CD4-positive, alpha-beta T cell treated with Interleukin-4 for 1 hour (primary cell): ENCODE measurements around the gene CDSN.

Experiments
- DNase-seq, 2 donors: peaks; one replicate each; pipeline ENCODE4 v3.0.0-alpha.2; 2020 to 2022

The CDSN gene

DNA sequence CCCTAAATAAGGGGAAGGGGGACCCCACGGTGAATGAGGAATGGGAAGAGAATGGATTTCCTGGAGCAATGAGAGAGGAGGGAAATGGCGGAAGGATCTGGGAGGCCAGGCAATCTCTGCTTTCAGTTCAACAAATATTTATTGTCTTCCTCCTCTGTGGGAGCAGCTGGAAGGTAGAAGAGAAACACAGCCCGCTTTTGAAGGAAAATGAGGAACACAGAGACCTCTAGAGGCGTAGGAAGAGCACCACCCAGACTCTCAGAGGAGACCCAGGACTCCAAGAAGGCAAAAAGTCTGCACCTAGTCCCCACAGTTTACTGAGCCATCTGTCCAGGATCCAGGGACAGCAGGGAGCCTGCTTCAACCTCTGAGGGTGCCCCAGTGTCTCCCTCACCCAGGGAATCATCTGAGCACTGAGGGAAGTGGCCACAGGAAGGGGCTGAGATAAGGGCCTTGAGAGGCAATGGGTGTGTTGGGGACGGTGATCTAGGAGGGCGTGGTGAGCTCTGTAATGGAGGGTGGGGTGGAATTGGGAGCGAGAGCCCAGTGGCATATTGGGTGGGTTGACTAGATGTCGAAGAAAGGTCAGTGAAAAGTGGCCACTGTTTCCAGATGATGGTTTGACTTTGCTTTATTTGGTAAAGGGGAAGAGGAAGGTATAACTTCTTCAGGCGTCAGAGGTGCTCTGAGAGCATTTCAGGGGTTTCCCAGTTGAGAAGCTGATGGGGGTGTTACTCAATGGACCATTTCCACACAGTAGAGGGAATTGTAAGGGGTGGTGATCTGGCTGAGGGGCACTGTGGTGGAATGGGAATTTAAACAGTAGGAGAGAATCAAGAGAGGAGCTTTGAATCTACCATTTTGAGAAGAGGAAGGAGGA lies 5.0 kb downstream of the CDSN start:
- peak; percentile 15 to 26 for DNase-seq

DNA sequence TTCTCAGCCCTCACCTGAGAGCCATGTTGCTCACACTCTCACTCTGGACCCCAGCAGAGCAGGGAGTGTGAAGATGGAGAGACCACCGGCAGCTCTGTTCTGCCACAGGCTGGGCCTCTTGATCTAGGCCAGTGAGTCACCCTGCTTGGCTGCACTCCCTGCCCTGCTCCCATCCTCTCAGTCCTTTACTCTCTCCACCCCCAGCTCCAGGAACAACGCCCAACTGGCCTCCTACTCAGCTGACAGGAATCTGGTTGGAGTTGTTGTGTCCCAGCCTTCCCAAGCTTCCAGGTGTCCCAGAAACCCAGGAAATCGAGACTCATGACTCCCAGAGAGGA lies 5.7 kb downstream of the CDSN start, which contains the start of gene PSORS1C1:
Gene PSORS1C1 (plus strand): TSS at position 260 of the 338 bp plus-strand sequence. CDS start 14,833 bp downstream, outside the sequence.
- DNase-seq, result no peak

GRCh38 chr6:31113861-31114540 lies 6.2 kb downstream of the CDSN start:
- DNase-seq, result no peak

DNA sequence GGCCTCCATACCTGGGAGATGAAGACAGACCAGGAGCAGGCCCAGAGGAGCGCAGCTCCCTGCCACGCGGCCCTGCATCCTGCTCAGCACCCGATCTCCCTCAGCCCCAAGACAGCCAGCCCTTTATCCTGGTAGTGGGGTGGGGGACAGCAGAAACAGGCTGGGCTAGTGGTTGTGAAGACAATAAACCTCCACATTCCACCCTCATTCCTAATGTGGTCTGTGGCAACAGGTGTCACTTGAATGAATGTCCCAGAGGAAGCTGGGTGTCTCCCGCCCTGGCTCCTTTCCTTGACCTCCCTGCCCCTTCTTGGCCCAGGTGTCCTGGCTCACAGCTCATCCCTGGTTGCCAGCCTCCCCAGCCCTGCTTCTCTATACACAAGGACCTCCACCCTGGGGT lies 7.8 kb downstream of the CDSN start, which contains the start of gene C6orf15:
Gene C6orf15 (minus strand): TSS at position 98 of the 400 bp plus-strand sequence. CDS start 20 bp downstream, at position 78.
- no peak for DNase-seq

- no peak for DNase-seq
Observed at GRCh38 chr6:31111712-31112111, 8.5 kb downstream of the CDSN start.

DNA sequence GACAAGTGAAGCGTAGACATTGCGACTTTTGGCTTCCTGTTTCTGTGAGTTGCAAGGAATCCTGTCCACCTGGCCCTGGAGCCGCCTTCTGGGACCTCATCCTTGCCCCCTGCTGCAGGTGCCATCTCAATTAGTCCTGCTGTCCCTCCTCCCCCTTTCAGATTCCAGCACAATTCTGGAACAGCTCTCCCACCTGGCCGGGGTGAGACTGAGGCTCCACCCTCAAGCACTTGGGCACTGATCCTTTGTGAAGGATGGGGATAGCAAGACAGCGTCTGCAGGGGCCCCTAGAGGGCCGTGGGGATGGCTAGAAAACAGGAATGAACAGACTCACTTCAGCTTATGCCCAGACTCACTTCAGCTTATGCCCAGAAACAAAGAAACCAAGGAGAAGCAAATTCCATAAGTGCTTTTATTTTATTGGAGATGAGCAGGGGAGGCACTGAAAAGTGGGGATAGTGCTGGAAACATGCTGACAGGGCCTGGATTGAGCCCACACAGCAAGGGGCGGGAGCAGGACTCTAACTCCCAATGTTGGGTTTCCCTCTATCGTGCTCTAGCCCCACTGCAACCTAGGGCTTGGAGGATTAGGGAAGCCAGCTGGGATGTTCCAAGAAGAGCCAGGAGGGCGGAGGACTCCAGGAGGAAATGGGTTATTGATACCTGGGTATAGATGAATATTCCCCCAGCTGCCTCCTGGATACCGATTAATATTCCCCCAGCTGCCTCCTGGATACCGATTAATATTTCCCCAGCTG lies 9.2 kb downstream of the CDSN start:
- DNase-seq, result no peak

DNA sequence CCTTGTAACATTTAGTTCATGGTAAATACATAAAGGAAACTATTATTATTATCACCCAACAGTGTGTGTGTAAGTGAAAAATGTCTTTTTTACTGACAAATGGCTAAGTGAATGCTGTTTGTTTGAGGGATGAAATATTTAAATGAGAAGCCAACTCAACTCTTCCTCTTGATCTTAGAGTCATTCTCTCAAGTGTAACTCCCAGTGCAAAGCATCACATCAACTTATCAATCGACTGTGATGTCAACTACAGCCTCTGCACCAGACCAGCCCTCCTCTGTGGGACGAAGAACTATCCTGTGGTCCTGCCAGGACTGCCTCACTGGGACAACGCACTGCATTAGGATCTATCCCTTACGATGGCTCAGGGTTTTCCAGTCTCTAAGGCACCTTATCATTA lies 13.2 kb downstream of the CDSN start:
- DNase-seq, result no peak

GRCh38 chr6:31103136-31103535 lies 17.1 kb downstream of the CDSN start:
- no peak for DNase-seq

- DNase-seq, result no peak
Observed at GRCh38 chr6:31098449-31098938, 21.8 kb downstream of the CDSN start.

- DNase-seq, result no peak
Observed at GRCh38 chr6:31096656-31097055, 23.6 kb downstream of the CDSN start.

GRCh38 chr6:31096215-31096614 lies 24.0 kb downstream of the CDSN start:
- no peak for DNase-seq

DNA sequence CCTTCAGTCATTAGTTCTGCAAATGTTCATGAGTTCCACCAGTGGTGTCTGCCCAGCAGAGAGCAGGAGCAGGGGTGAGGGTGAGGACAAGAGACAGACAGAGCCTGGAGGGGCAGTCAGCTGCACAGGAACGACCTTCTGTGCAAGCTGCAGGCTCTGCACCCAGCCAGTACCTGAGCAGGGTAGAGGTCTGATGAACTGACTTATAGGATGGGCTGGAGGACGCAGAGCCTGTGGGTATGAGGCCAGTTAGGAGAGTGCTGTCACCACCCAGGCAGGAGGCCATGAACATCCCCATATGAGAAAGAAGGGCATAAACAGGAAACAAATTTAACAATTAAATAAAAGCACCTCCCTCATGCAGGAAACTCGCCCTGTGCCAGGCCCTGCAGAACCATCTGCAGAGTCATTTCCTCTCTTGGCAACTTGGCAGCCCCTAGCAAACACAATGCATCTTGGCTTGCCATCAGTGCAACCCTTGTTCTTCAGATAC lies 25.8 kb downstream of the CDSN start:
- DNase-seq, result peak; percentile 18 to 47

- DNase-seq, result no peak
Observed at GRCh38 chr6:31092769-31093505, 27.3 kb downstream of the CDSN start.

- DNase-seq, result no peak
Observed at GRCh38 chr6:31092238-31092637, 28.0 kb downstream of the CDSN start.

DNA sequence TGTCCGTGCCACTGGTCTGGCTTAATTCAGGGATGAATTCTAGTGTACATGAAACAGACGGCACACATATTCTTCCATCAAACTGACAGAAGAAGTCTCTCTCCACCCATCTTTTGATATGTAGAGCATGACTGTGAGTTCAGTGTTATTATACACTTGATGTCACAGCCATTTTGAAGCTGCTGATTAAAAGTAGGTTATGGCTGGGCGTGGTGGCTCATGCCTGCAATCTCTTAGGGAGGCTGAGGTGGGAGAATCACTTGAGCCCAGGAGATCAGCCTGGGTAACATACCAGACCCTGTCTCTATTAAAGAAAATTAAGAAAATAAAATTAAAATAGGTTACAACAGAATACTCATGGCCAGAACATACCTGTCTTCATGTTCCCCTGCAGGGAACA lies 28.6 kb downstream of the CDSN start:
- DNase-seq, result no peak

DNA sequence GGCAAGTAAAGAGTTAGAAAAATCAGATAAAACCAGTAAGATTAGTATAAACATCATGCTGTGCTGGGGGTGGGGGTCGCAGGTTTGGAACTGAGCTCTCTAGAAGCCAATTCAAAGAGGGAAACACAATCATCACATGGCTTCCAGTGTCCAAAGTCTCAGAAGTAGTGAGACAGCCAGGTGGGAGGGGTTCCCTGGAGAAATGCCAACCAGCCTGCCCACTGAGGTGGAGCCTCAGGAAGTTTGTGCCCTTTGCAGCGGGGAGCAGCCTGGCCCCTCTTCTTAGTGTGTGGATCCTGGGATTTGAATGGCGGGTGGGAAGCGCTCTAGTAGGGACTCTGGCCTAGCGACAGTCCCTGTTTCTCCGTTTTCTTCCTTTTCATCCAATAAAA lies 29.3 kb downstream of the CDSN start:
- no peak for DNase-seq

- DNase-seq, result no peak
Observed at GRCh38 chr6:31090275-31090972, 29.8 kb downstream of the CDSN start.

GRCh38 chr6:31087494-31088089 lies 32.7 kb downstream of the CDSN start:
- peak; percentile 82 to 86 for DNase-seq

GRCh38 chr6:31086788-31087440 lies 33.3 kb downstream of the CDSN start:
- DNase-seq, result no peak

DNA sequence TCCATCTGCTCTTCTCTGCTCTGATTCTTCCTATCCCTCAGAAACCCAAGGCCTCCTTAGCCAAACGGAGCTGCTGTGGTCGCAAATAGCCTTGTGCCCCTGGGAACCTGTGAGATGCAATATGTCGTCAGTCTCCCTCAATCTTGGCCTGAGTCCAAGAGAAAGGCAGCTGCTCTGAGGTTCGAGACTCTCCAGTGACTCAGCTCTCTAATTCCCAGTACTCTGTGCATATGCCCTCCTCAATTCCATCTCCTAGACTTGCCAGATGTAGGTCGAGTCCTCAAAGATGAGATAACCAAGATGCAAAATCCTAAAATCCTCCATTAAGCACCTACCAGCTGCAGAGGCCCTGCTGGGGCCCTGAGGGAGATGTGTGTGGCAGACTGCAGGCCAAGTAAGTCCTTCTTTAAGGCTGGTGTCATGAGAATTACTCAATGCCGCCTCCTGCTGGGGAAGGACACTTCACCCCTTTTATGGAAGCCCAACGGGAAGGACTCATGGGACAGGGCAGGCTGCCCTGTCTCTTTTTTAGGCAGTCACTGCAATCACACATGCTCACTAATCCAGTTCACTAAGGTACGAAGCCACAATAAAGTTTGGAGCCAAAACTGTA lies 36.4 kb downstream of the CDSN start:
- peak; percentile 30 to 42 for DNase-seq
